ENCODE measurements around the gene ENPP3. TPM values are rescaled to one million over a fixed set of nuclear protein-coding genes. Genes with fewer than 3 reads are reported as not detected.
A peak's percentile ranks its signal among the peaks of the same experiment; 100 is the strongest.

ENPP3 gene
- total and polyA plus RNA-seq, 2 of the 13 experiments (the other 11 are each of a cell fraction or from before 2014, with no cell fraction given): 40.0 to 75.4 TPM

GRCh38 chr6:131769385-131770141, 132.5 kb downstream of the ENPP3 start (continued):
- TF ChIP-seq SOX13 (IDR thresholded peaks at IDR 0.05) (peak; percentile 22; the same call in 1 of the 2 replicates), SOX13 (CRISPR knock-in tag; conservative IDR thresholded peaks at IDR 0.05 in 1 of 2, IDR thresholded peaks at IDR 0.05 in 1 of 2) (peak in 1 of 2 experiments; percentile 86; a peak in 2 of 4 replicates), CBFB (CRISPR knock-in tag; IDR thresholded peaks at IDR 0.05) (no peak), ZNF576 (CRISPR knock-in tag; IDR thresholded peaks at IDR 0.05) (no peak), KIAA2018 (CRISPR knock-in tag; IDR thresholded peaks at IDR 0.05; ENCODE audit: borderline replicate concordance) (no peak), HES4 (CRISPR knock-in tag; IDR thresholded peaks at IDR 0.05; ENCODE audit: borderline replicate concordance) (no peak), ZNF883 (CRISPR knock-in tag; IDR thresholded peaks at IDR 0.05; ENCODE audit: not compliant biosample characterization) (no peak), U2AF2 (IDR thresholded peaks at IDR 0.05; ENCODE audit: low read depth, low read length) (no peak), ZSCAN9 (CRISPR knock-in tag; IDR thresholded peaks at IDR 0.05; ENCODE audit: borderline replicate concordance) (peak; percentile 85; the same call in 1 of the 2 replicates), ZNF770 (CRISPR knock-in tag; IDR thresholded peaks at IDR 0.05) (no peak), ATF7 (IDR thresholded peaks at IDR 0.05) (no peak), ATF7 (CRISPR knock-in tag; IDR thresholded peaks at IDR 0.05) (no peak), PRDM15 (CRISPR knock-in tag; IDR thresholded peaks at IDR 0.05) (no peak), ZNF740 (CRISPR knock-in tag; IDR thresholded peaks at IDR 0.05) (no peak)
